ENCODE results near the gene CPZ. TPM values are rescaled to one million over a fixed set of nuclear protein-coding genes. Genes with fewer than 3 reads are reported as not detected.

The CPZ gene
- total RNA-seq, 4 donors from 2014 or later = 4.1 to 12.9 (median 6.5) TPM

DNA sequence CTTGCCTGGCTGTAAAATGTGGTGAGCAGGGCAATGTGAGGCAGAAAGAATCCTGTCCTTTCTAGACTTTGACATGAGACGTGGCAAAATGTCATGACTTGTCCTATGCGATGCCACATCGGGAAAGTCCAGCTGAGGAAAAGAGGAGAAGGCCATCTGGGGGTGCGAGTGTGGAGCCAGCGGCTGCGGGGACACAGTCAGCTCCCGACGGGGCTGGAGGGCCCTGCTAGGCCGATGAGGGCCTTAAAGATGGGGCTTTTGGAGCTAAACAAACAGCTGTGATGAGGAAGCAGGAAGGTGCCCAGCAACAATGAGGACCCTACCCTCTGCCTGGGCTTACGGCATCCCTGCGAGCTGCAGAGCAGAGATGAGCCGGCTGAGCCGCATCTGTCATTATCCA, 7.7 kb downstream of the CPZ start:
- no peak for TF ChIP-seq POLR2A (IDR thresholded peaks at IDR 0.05)
- TF ChIP-seq, protein P1, sequence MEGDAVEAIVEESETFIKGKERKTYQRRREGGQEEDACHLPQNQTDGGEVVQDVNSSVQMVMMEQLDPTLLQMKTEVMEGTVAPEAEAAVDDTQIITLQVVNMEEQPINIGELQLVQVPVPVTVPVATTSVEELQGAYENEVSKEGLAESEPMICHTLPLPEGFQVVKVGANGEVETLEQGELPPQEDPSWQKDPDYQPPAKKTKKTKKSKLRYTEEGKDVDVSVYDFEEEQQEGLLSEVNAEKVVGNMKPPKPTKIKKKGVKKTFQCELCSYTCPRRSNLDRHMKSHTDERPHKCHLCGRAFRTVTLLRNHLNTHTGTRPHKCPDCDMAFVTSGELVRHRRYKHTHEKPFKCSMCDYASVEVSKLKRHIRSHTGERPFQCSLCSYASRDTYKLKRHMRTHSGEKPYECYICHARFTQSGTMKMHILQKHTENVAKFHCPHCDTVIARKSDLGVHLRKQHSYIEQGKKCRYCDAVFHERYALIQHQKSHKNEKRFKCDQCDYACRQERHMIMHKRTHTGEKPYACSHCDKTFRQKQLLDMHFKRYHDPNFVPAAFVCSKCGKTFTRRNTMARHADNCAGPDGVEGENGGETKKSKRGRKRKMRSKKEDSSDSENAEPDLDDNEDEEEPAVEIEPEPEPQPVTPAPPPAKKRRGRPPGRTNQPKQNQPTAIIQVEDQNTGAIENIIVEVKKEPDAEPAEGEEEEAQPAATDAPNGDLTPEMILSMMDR (IDR thresholded peaks at IDR 0.05) = no peak
- no peaks in the 10 kb centered on the region for H3K36me3 ChIP-seq
- H3K4me1 ChIP-seq = no peaks in the 10 kb centered on the region
- no peak overlapping the region for H3K4me3 ChIP-seq (replicated peaks in 1 of 3)
- WGBS, 2 donors = 90 to 91% methylated on average over 13 of the region's 13 CpGs
- no peak overlapping the region for H3K27ac ChIP-seq
- DNase-seq = no peak
- no peaks in the 10 kb centered on the region for H3K9me3 ChIP-seq
- intact Hi-C loops (cut with DNase I) = no loop called here
- no peaks in the 10 kb centered on the region for H3K27me3 ChIP-seq

DNA sequence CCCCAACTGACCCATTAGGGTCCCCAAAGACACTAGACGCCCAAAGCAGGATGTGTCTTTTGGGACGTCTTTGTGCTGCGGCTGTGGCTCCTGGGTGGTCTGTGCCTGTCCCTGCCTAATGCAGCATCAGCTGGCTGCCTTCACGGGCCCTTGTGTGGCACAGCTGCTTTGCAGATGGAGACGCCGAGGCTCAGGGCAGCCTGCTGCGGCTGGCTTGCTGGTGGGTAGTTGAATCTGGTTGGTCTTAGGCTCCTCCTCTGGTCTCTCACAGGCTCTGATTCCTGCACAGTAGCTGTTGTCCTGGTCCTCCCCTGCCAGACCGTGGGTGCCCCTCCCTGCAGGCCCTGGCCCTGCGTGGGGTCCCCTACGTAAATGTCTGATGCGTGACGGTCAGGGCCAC, 8.1 kb downstream of the CPZ start:
- TF ChIP-seq, protein P1 (IDR thresholded peaks at IDR 0.05) = no peak
- TF ChIP-seq POLR2A (IDR thresholded peaks at IDR 0.05) = no peak
- Histone ChIP-seq H3K4me3 (replicated peaks in 1 of 3) (no peak overlapping the region), H3K9me3 (no peaks in the 10 kb centered on the region), H3K27me3 (no peaks in the 10 kb centered on the region), H3K27ac (no peak overlapping the region), H3K36me3 (no peaks in the 10 kb centered on the region), H3K4me1 (no peaks in the 10 kb centered on the region)
- DNase-seq = no peak
- 62% methylated on average over 3 of the region's 12 CpGs; no CpG with 5 or more reads in 1 of the 2 donors for WGBS, 2 donors
- intact Hi-C loops (cut with DNase I) = no loop called here

DNA sequence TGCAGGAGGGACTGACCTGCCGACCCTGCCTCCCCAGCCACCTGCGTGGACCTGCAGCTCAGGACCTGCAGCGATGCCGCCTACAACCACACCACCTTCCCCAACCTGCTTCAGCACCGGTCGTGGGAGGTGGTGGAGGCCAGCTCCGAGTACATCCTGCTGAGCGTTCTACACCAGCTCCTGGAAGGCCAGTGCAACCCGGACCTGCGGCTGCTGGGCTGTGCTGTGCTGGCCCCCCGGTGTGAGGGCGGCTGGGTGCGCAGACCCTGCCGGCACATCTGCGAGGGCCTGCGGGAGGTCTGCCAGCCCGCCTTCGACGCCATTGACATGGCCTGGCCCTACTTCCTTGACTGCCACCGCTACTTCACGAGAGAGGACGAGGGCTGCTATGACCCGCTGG, 8.5 kb downstream of the CPZ start:
- 70 to 90% methylated on average over 2 to 20 of the region's 23 CpGs for WGBS, 2 donors
- Histone ChIP-seq H3K4me3 (replicated peaks in 1 of 3) (no peak overlapping the region), H3K36me3 (no peaks in the 10 kb centered on the region), H3K4me1 (no peaks in the 10 kb centered on the region), H3K27ac (no peak overlapping the region), H3K27me3 (no peaks in the 10 kb centered on the region), H3K9me3 (no peaks in the 10 kb centered on the region)
- TF ChIP-seq, protein P1 (IDR thresholded peaks at IDR 0.05) = no peak
- no peak for TF ChIP-seq POLR2A (IDR thresholded peaks at IDR 0.05)
- intact Hi-C loops (cut with DNase I) = no loop called here
- DNase-seq = no peak

DNA sequence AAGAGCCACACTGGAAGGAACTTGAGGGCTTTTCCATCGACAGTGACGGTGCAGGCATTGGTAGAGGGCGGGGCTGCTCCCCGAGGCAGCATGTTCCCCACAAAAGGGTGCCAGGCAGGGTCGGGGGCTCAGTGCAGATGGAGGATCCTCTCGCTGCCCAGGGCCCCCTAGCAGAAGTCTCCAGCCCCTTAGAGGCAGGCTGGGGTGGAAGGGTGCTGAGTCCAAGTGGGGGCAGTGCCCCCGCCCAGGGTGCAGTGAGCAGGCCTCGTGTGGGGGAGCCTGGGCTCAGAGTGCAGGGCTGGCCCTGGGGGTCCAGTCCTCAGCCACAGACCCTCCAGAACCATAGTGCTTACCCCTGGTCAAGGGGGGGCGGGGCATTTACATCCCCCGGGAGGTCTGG, 9.0 kb downstream of the CPZ start:
- no peak overlapping the region for H3K27ac ChIP-seq
- H3K27me3 ChIP-seq = no peaks in the 10 kb centered on the region
- no peaks in the 10 kb centered on the region for H3K9me3 ChIP-seq
- H3K36me3 ChIP-seq = no peaks in the 10 kb centered on the region
- H3K4me1 ChIP-seq = no peaks in the 10 kb centered on the region
- intact Hi-C loops (cut with DNase I) = no loop called here
- WGBS, 2 donors = 84 to 93% methylated on average over 3 to 8 of the region's 10 CpGs
- DNase-seq = no peak
- no peak overlapping the region for H3K4me3 ChIP-seq (replicated peaks in 1 of 3)
- no peak for TF ChIP-seq POLR2A (IDR thresholded peaks at IDR 0.05)
- TF ChIP-seq, protein P1 (IDR thresholded peaks at IDR 0.05) = no peak

DNA sequence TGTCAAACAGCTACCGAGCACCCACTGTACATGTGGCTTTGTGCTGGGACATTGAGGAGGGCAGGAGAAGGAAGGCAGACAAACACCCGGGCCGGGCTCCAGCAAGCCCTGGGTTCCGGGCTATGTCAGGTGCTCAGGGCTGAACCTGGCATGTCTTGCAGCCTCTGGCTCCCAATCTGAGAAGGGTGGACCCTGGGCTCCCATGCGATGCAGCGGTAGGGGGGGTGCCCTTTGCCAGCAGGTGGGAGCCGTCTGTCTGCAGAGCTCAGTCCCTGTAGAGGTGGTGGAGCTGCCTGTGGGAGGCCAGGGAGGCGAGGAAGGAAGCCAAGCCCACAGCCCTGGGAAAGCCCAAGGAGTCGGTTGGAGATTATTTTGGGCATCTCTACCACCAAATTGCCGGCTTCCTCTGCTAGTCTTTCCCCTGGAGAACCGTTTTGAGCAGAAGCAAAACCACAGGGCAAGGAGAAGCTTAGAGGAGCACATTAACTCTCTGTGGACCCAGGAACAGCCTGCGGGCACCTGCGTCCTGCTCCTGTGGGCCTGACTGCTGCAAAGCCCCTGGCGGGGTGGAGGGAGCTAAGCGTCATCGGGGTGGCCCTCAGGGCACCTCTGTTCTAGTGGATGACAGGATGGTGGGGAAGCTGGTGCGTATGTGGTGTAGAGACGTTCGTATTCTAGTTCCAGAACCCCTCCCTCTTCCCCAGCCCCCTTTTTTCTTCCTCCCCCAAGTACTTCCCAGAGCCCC, 10.3 kb downstream of the CPZ start:
- Histone ChIP-seq H3K4me3 (replicated peaks in 1 of 3) (no peak overlapping the region), H3K27ac (no peak overlapping the region), H3K36me3 (no peaks in the 10 kb centered on the region), H3K4me1 (peaks cover 0 to 4% of the 10 kb centered on the region in 2 donors), H3K27me3 (no peaks in the 10 kb centered on the region), H3K9me3 (no peaks in the 10 kb centered on the region)
- no peak for DNase-seq
- intact Hi-C loops (cut with DNase I) = no loop called here
- TF ChIP-seq, protein P1 (IDR thresholded peaks at IDR 0.05) = no peak
- no peak for TF ChIP-seq POLR2A (IDR thresholded peaks at IDR 0.05)
- 72 to 78% methylated on average over 16 to 18 of the region's 19 CpGs for WGBS, 2 donors

Measured in thyroid gland (tissue), 4 donors.